GM06990 (cell line): ENCODE data around the gene ANO8.

Source experiments
- DNase-seq: peaks from one replicate; pipeline ENCODE4 v3.0.0-alpha.2; 2011; ENCODE audit not compliant: insufficient read length; ENCODE audit errors: extremely low read depth
- H3K27me3 ChIP-seq: replicated peaks from 2 replicates; pipeline ENCODE4 v1.6.0; 2011; ENCODE audit warnings: low read length; ENCODE audit not compliant: control insufficient read depth, insufficient read depth
- H3K36me3 ChIP-seq: 2 replicates; pipeline ENCODE4 v1.5.1; 2011; ENCODE audit warnings: low read length; ENCODE audit not compliant: control insufficient read depth, insufficient read depth
- H3K4me3 ChIP-seq: replicated peaks from 2 replicates; pipeline ENCODE4 v1.5.1; 2011; ENCODE audit warnings: low read depth, mild to moderate bottlenecking, control low read depth, low read length
- CTCF ChIP-seq: IDR thresholded peaks from 2 replicates; pipeline ENCODE4 v1.5.1; 2011; ENCODE audit warnings: low read length, control low read depth, mild to moderate bottlenecking, inconsistent platforms; ENCODE audit not compliant: insufficient read depth, poor library complexity, severe bottlenecking

Gene ANO8

DNA sequence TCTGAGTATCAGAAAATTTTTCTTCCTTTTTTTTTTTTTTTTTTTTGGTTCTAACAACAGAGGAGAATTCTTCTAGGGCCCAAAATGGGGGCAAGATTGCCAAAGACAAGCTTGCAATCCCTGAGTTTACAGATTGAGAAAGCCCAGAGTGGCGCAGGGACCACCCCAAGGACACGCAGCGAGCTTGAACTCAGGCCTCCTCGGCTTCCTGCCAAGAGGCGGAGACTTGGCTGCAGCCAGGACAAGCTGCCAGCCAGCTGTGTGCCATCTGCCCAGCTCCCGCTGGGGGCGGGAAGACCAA, 29.5 kb downstream of the ANO8 start:
- no peak for DNase-seq
- TF ChIP-seq CTCF, result no peak
- H3K4me3 ChIP-seq, result peak overlapping the region; percentile 82
- H3K27me3 ChIP-seq, result no peaks in the 10 kb centered on the region
- H3K36me3 ChIP-seq, result peaks cover 2% of the 10 kb centered on the region; the same call in 1 of the 2 replicates

GRCh38 chr19:17304386-17305215, 30.1 kb downstream of the ANO8 start:
- Histone ChIP-seq H3K27me3 (no peaks in the 10 kb centered on the region), H3K4me3 (no peak overlapping the region)

DNA sequence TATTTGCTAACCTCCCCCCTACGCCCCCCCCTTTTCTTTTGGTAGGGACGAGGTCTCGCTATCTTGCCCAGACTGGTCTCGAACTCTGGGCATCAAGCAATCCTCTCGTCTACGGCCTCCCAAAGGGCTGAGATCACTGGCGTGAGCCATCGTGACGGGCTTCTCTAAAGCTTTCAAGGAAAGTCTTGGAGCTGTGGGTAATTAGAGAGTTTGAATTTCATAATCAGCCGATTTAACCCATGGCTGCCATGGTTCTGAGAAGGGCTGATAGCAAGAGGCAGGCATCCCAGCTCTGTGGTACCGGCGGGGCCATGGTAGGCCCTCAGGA, 30.8 kb downstream of the ANO8 start:
- DNase-seq, result no peak
- no peak overlapping the region for H3K4me3 ChIP-seq
- no peaks in the 10 kb centered on the region for H3K27me3 ChIP-seq

More at GRCh38 chr19:17304386-17305215, 30.1 kb downstream of the ANO8 start:
- no peak for TF ChIP-seq CTCF
- H3K36me3 ChIP-seq, result peaks cover 2% of the 10 kb centered on the region; the same call in 1 of the 2 replicates
- DNase-seq, result no peak

DNA sequence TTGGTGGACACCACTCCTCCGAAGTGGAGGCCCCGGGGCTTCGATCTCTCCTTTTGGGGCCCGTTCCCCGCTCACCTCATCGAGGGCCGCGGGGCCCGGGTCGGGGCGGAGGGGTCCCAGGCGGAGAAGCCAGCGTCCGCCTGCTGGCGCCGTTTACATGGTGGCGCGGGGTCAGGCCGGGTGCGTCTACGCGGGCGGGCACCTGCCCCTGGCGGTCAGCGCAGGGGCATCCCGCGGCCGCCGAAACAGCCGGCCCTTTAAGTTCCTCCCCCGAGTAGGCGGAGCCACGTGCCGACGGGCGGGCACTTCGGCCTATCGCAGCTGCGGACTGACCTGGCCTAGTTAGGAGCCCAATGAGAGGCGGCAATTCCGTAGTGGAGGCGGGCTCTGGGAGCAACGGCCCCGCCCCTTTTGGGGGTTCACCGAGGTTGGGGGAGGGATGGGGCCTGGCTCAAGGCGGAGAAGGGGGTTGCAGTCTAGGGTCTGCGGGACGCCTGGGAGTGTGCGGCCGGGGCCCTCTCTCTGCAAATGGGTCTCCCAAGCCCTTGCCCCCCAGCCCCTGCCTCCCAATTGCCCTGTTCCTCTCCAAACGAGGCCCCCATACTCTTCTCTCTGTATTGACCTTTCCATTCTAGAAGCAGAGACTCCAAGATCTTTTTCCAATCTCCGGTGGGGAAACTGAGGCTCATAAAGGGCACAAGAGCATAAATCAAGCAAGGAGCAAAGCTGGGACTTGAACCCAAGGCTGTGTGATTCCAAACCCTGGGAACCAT, 31.3 kb downstream of the ANO8 start, which contains the start of gene ABHD8:
TSS of gene ABHD8 (minus strand) at position 259 of the 773 bp plus-strand sequence. CDS start 1,809 bp downstream, outside the sequence.
- Histone ChIP-seq H3K27me3 (no peaks in the 10 kb centered on the region), H3K4me3 (peak within 1 kb of the TSS; percentile 80), H3K36me3 (peaks cover 2% of the 10 kb centered on the region; the same call in 1 of the 2 replicates)
- peak; percentile 95 for DNase-seq
- peak; percentile 22 for TF ChIP-seq CTCF

More for the DNA sequence above, 30.8 kb downstream of the ANO8 start:
- H3K36me3 ChIP-seq, result peaks cover 2% of the 10 kb centered on the region; the same call in 1 of the 2 replicates
- TF ChIP-seq CTCF, result no peak

- no peak for DNase-seq
- TF ChIP-seq CTCF, result no peak
- peaks cover 2% of the 10 kb centered on the region; the same call in 1 of the 2 replicates for H3K36me3 ChIP-seq
- H3K4me3 ChIP-seq, result peak overlapping the region; percentile 80
- no peaks in the 10 kb centered on the region for H3K27me3 ChIP-seq
Observed at GRCh38 chr19:17302391-17303166, 32.1 kb downstream of the ANO8 start.
